MCF 10A (cell line): ENCODE data around the gene POU5F2. TPM values are rescaled to one million over a fixed set of nuclear protein-coding genes. Genes with fewer than 3 reads are reported as not detected.

Source experiments
- BruUV-seq: library from RNA; stranded (reverse); fragments of 400-500 nt; replicated peaks from 2 replicates; lab custom pipeline; 2021; lab: Mats Ljungman, UMichigan
- CTCF ChIA-PET: fragments of 300-600 bp; sonication (Branson Sonifier 250); formaldehyde crosslinking; extraction: SDS; loops from one replicate; lab custom pipeline; 2021; ENCODE audit warnings: antibody characterized with exemption, inconsistent platforms; lab: Yijun Ruan, JAX
- POLR2A ChIA-PET: fragments of 300-600, 350-650 bp; sonication (Branson Sonifier 250); formaldehyde crosslinking; extraction: SDS; loops from one replicate; lab custom pipeline; 2020; ENCODE audit warnings: antibody characterized with exemption, inconsistent platforms; lab: Yijun Ruan, JAX
- DNase-seq: peaks from one replicate; pipeline ENCODE4 v3.0.0-alpha.2; 2018; ENCODE audit not compliant: unreplicated experiment
- H3K27ac Mint-ChIP-seq: one replicate; pipeline ENCODE4 v1.8.0; 2022; ENCODE audit warnings: mild to moderate bottlenecking, low read depth, mixed read lengths; ENCODE audit not compliant: unreplicated experiment
- H3K27me3 Mint-ChIP-seq: one replicate; pipeline ENCODE4 v1.8.0; 2022; ENCODE audit warnings: mixed read lengths; ENCODE audit not compliant: insufficient read depth, unreplicated experiment
- H3K36me3 Mint-ChIP-seq: one replicate; pipeline ENCODE4 v1.8.0; 2022; ENCODE audit warnings: mild to moderate bottlenecking, moderate library complexity, mixed read lengths; ENCODE audit not compliant: insufficient read depth, unreplicated experiment
- H3K4me1 Mint-ChIP-seq: one replicate; pipeline ENCODE4 v1.8.0; 2022; ENCODE audit warnings: mixed read lengths; ENCODE audit not compliant: insufficient read depth, unreplicated experiment
- H3K4me3 Mint-ChIP-seq: one replicate; pipeline ENCODE4 v1.8.0; 2022; ENCODE audit warnings: mild to moderate bottlenecking, moderate library complexity, mixed read lengths; ENCODE audit not compliant: unreplicated experiment
- H3K9me3 Mint-ChIP-seq: one replicate; pipeline ENCODE4 v1.8.0; 2022; ENCODE audit warnings: mixed read lengths; ENCODE audit not compliant: unreplicated experiment
- intact Hi-C: fragments of 100-400 bp; cut with micrococcal nuclease; formaldehyde crosslinking; loops from 2 replicates; pipeline ENCODE4 v1.14.1; 2022
- total RNA-seq: library from RNA; stranded (reverse); gene quantifications from 2 replicates; pipeline ENCODE4 v1.2.3, GENCODE V29; 2022
- TF ChIP-seq, protein P1 (sequence below): fragments of 200-600 bp; IDR thresholded peaks from one replicate; pipeline ENCODE4 v1.8.0; 2022; ENCODE audit warnings: antibody characterized with exemption, mild to moderate bottlenecking; ENCODE audit not compliant: unreplicated experiment

POU5F2 gene
- total RNA-seq, 1 experiment from 2014 or later, result 0.72 TPM

DNA sequence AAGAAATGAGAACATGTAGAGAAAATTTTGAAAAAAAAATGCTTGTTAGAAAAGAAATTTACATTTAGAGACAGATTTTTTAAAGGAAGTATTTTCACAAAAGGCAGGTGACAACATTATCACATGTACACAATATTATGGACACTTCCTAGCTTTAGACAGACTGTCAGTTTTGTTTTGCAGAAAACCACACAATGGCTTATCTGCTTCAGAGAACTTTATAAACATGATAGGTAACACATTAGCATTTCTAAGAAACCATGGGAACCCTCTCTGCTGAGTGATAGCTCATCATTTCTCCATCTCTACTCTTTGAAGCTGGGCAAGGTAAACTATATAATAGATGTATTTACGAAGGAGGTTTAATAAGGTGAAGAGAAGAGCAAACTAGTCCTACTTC lies 25.6 kb downstream of the POU5F2 start:
- DNase-seq, result no peak
- TF ChIP-seq, protein P1, sequence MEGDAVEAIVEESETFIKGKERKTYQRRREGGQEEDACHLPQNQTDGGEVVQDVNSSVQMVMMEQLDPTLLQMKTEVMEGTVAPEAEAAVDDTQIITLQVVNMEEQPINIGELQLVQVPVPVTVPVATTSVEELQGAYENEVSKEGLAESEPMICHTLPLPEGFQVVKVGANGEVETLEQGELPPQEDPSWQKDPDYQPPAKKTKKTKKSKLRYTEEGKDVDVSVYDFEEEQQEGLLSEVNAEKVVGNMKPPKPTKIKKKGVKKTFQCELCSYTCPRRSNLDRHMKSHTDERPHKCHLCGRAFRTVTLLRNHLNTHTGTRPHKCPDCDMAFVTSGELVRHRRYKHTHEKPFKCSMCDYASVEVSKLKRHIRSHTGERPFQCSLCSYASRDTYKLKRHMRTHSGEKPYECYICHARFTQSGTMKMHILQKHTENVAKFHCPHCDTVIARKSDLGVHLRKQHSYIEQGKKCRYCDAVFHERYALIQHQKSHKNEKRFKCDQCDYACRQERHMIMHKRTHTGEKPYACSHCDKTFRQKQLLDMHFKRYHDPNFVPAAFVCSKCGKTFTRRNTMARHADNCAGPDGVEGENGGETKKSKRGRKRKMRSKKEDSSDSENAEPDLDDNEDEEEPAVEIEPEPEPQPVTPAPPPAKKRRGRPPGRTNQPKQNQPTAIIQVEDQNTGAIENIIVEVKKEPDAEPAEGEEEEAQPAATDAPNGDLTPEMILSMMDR, result no peak
- no TSS peak for BruUV-seq
- ChIA-PET POLR2A (no interaction called here), CTCF (no interaction called here)
- no peaks in the 10 kb centered on the region for H3K36me3 Mint-ChIP-seq
- no peaks in the 10 kb centered on the region for H3K4me1 Mint-ChIP-seq
- H3K9me3 Mint-ChIP-seq, result peaks cover 7% of the 10 kb centered on the region
- intact Hi-C loops, result no loop called here
- no peak overlapping the region for H3K4me3 Mint-ChIP-seq
- no peaks in the 10 kb centered on the region for H3K27me3 Mint-ChIP-seq
- H3K27ac Mint-ChIP-seq, result no peak overlapping the region

DNA sequence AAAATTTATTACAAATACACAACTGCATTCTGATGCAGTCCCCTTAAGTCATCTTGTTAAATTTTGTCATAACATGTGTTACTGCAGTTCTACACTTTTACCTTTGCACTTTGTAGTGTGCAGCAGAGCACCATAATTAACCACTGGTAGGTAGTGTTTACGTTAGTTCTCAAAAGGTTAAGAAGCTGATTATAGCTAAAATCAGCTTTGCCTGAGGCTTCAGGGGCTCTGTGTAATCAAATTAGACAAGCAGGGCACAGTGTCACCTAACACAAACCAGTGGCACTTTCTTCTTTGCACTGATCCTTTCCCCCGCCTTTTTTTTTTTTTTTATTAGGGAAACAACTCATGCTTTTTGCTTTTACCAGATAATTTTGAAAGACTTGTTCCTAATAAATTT lies 26.1 kb downstream of the POU5F2 start:
- BruUV-seq, result no TSS peak
- TF ChIP-seq, protein P1, result no peak
- Mint-ChIP-seq H3K27me3 (no peaks in the 10 kb centered on the region), H3K36me3 (no peaks in the 10 kb centered on the region), H3K4me3 (no peak overlapping the region), H3K4me1 (no peaks in the 10 kb centered on the region), H3K9me3 (peaks cover 7% of the 10 kb centered on the region), H3K27ac (no peak overlapping the region)
- ChIA-PET CTCF (no interaction called here), POLR2A (no interaction called here)
- DNase-seq, result no peak
- intact Hi-C loops, result no loop called here

DNA sequence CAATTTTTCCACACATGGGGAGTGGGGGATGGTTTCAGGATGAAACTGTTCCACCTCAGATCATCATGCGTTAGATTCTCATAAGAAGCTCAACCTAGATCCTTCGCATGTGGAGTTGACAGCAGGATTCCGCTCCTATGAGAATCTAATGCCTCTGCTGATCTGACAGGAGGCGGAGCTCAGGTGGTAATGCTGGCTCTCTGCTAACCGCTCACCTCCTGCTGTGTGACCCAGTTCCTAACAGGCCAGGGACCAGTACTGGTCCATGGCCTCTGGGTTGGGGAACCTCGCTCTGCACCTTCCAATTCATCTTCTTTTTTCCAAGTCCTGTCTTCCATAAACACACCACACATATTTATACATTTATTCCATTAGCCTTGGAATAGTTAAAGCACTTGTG lies 33.0 kb downstream of the POU5F2 start:
- no peak overlapping the region for H3K4me3 Mint-ChIP-seq
- H3K36me3 Mint-ChIP-seq, result no peaks in the 10 kb centered on the region
- H3K27me3 Mint-ChIP-seq, result no peaks in the 10 kb centered on the region
- ChIA-PET CTCF (interaction anchor here (0.5 to 0.8 kb wide), 3 partner anchors 17 to 312 kb away, joined by 3 to 5 read pairs (median 3); no protein-coding TSS in a partner anchor), POLR2A (no interaction called here)
- no peak overlapping the region for H3K27ac Mint-ChIP-seq
- TF ChIP-seq, protein P1, result no peak
- no peak for DNase-seq
- H3K9me3 Mint-ChIP-seq, result peaks cover 7% of the 10 kb centered on the region
- no peaks in the 10 kb centered on the region for H3K4me1 Mint-ChIP-seq
- no TSS peak for BruUV-seq
- intact Hi-C loops, result no loop called here

DNA sequence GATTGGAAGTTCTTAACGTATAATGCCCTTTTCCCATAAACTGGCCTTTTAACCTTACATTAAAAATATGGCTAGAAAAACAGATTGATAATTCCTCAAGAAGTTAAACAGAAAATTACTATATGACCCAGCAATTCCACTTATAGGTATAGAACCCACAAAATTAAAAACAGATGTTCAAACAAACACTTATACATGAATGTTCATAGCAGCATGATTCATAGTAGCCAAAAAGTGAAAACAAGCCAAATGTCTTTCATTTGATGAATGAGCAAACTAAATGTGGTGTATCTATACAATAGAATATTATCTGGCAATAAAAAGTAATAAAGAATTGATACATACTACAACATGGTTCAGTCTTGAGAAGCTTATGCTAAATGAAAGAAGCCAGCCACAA lies 35.5 kb downstream of the POU5F2 start:
- H3K4me1 Mint-ChIP-seq, result no peaks in the 10 kb centered on the region
- intact Hi-C loops, result no loop called here
- ChIA-PET CTCF (interaction anchor here (0.5 to 1.0 kb wide), 2 partner anchors 38 to 297 kb away, joined by 3 read pairs; no protein-coding TSS in a partner anchor), POLR2A (no interaction called here)
- no peaks in the 10 kb centered on the region for H3K36me3 Mint-ChIP-seq
- no peak overlapping the region for H3K4me3 Mint-ChIP-seq
- no peak for DNase-seq
- BruUV-seq, result no TSS peak
- TF ChIP-seq, protein P1, result no peak
- no peak overlapping the region for H3K27ac Mint-ChIP-seq
- H3K27me3 Mint-ChIP-seq, result no peaks in the 10 kb centered on the region
- no peaks in the 10 kb centered on the region for H3K9me3 Mint-ChIP-seq
